Liver (tissue), 3 donors: ENCODE results near the gene CENPL.

Experiments used
- EGR1 ChIP-seq, 2 donors: IDR thresholded peaks; 2 replicates each; pipeline ENCODE4 v1.6.1; 2016 to 2018; ENCODE audit warnings: antibody characterized with exemption in 2 of 2, low read depth in 2 of 2
- FOXA1 ChIP-seq: IDR thresholded peaks from 2 replicates; pipeline ENCODE4 v1.6.1; 2016; ENCODE audit warnings: antibody characterized with exemption
- HNF4G ChIP-seq: IDR thresholded peaks from 2 replicates; pipeline ENCODE4 v1.6.1; 2016; ENCODE audit warnings: antibody characterized with exemption
- JUND ChIP-seq, 2 donors: IDR thresholded peaks; 2 replicates each; pipeline ENCODE4 v1.6.1; 2016; ENCODE audit warnings: antibody characterized with exemption in 2 of 2
- NR2F2 ChIP-seq: IDR thresholded peaks from 2 replicates; pipeline ENCODE4 v1.6.1; 2016; ENCODE audit warnings: antibody characterized with exemption
- RAD21 ChIP-seq, 2 donors: IDR thresholded peaks; 2 replicates each; pipeline ENCODE4 v1.6.1; 2016; ENCODE audit warnings: antibody characterized with exemption in 2 of 2, mild to moderate bottlenecking in 2 of 2
- SP1 ChIP-seq: IDR thresholded peaks from 2 replicates; pipeline ENCODE4 v1.6.1; 2018; ENCODE audit warnings: antibody characterized with exemption, mild to moderate bottlenecking
- TAF1 ChIP-seq: conservative IDR thresholded peaks from 2 replicates; pipeline ENCODE4 v1.6.1; 2016; ENCODE audit warnings: antibody characterized with exemption, mild to moderate bottlenecking
- YY1 ChIP-seq: IDR thresholded peaks from 2 replicates; pipeline ENCODE4 v1.6.1; 2016; ENCODE audit warnings: antibody characterized with exemption, mild to moderate bottlenecking
- TF ChIP-seq, protein P1 (sequence below): fragments of 150-350 bp; IDR thresholded peaks from 2 replicates; pipeline ENCODE4 v1.5.1; 2017; ENCODE audit warnings: improper control_type of control experiment, low read depth, low read length; ENCODE audit not compliant: missing input control
- TF ChIP-seq, protein P2 (sequence below): IDR thresholded peaks from 2 replicates; pipeline ENCODE4 v1.6.1; 2016; ENCODE audit warnings: antibody characterized with exemption
- TF ChIP-seq, protein P3 (sequence below): IDR thresholded peaks from 2 replicates; pipeline ENCODE4 v1.6.1; 2016; ENCODE audit warnings: antibody characterized with exemption, mild to moderate bottlenecking
- donor health status: healthy.
- donor health status: healthy.

DNA sequence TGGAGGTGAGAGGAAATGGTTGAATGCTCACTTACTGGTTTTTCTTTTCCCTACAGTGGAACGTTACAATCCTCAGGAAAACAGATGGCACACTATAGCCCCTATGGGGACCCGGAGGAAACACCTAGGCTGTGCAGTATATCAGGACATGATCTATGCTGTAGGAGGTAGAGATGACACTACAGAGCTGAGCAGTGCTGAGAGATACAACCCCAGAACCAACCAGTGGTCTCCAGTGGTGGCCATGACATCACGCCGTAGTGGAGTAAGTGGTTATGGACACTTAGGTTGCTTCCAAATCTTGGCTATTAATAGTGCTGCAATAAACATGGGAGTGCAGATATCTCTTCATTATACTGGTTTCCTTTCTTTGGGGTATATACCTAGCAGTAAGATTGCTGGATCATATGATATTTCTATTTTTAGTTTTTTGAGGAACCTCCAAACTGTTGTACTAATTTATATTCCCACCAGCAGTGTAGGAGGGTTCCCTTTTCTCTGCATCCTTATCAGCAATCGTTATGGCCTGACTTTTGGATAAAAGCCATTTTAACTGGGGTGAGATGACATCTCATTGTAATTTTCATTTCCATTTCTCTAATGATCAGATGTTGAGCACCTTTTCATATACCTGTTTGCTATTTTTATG, 49.0 kb downstream of the CENPL start:
- TF ChIP-seq, protein P1, sequence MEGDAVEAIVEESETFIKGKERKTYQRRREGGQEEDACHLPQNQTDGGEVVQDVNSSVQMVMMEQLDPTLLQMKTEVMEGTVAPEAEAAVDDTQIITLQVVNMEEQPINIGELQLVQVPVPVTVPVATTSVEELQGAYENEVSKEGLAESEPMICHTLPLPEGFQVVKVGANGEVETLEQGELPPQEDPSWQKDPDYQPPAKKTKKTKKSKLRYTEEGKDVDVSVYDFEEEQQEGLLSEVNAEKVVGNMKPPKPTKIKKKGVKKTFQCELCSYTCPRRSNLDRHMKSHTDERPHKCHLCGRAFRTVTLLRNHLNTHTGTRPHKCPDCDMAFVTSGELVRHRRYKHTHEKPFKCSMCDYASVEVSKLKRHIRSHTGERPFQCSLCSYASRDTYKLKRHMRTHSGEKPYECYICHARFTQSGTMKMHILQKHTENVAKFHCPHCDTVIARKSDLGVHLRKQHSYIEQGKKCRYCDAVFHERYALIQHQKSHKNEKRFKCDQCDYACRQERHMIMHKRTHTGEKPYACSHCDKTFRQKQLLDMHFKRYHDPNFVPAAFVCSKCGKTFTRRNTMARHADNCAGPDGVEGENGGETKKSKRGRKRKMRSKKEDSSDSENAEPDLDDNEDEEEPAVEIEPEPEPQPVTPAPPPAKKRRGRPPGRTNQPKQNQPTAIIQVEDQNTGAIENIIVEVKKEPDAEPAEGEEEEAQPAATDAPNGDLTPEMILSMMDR, result no peak
- TF ChIP-seq, protein P2, sequence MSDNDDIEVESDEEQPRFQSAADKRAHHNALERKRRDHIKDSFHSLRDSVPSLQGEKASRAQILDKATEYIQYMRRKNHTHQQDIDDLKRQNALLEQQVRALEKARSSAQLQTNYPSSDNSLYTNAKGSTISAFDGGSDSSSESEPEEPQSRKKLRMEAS, result no peak
- TF ChIP-seq YY1 (no peak), SP1 (no peak), EGR1 (IDR thresholded peaks at IDR 0.05; ENCODE audit: low read depth in 2 of 2) (no peak), NR2F2 (no peak), JUND (IDR thresholded peaks at IDR 0.05) (no peak), HNF4G (no peak), TAF1 (no peak), FOXA1 (no peak), RAD21 (IDR thresholded peaks at IDR 0.05) (no peak)
- TF ChIP-seq, protein P3, sequence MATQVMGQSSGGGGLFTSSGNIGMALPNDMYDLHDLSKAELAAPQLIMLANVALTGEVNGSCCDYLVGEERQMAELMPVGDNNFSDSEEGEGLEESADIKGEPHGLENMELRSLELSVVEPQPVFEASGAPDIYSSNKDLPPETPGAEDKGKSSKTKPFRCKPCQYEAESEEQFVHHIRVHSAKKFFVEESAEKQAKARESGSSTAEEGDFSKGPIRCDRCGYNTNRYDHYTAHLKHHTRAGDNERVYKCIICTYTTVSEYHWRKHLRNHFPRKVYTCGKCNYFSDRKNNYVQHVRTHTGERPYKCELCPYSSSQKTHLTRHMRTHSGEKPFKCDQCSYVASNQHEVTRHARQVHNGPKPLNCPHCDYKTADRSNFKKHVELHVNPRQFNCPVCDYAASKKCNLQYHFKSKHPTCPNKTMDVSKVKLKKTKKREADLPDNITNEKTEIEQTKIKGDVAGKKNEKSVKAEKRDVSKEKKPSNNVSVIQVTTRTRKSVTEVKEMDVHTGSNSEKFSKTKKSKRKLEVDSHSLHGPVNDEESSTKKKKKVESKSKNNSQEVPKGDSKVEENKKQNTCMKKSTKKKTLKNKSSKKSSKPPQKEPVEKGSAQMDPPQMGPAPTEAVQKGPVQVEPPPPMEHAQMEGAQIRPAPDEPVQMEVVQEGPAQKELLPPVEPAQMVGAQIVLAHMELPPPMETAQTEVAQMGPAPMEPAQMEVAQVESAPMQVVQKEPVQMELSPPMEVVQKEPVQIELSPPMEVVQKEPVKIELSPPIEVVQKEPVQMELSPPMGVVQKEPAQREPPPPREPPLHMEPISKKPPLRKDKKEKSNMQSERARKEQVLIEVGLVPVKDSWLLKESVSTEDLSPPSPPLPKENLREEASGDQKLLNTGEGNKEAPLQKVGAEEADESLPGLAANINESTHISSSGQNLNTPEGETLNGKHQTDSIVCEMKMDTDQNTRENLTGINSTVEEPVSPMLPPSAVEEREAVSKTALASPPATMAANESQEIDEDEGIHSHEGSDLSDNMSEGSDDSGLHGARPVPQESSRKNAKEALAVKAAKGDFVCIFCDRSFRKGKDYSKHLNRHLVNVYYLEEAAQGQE, result no peak
